Keratinocyte (primary cell): ENCODE measurements around the gene HSD11B2. TPM values are rescaled to one million over a fixed set of nuclear protein-coding genes. Genes with fewer than 3 reads are reported as not detected.

ENCODE experiments used
- DNase-seq: peaks from one replicate; pipeline ENCODE4 v3.0.0-alpha.2; 2011; ENCODE audit warnings: low read depth, missing footprints, low spot score
- FAIRE-seq: peaks from 2 replicates; lab custom pipeline; 2011; peaks lifted over from hg19 to GRCh38; lab: Jason Lieb, UNC
- H2AFZ ChIP-seq: 2 replicates; pipeline ENCODE4 v1.6.0; 2012; ENCODE audit warnings: low read length, control low read depth, inconsistent platforms; ENCODE audit not compliant: control insufficient read depth
- H3K27ac ChIP-seq: 2 replicates; pipeline ENCODE4 v1.5.1; 2011; ENCODE audit warnings: low read length; ENCODE audit not compliant: control insufficient read depth, insufficient read depth
- H3K27me3 ChIP-seq: 3 replicates; pipeline ENCODE4 v1.6.0; 2011; ENCODE audit warnings: low read length; ENCODE audit not compliant: control insufficient read depth, insufficient read depth; ENCODE audit errors: extremely low read depth
- H3K36me3 ChIP-seq, 2 experiments: 2 replicates in 1 of 2; 3 replicates in 1 of 2; pipeline ENCODE4 v1.5.1; 2011; ENCODE audit warnings: low read length in 2 of 2, mild to moderate bottlenecking in 1 of 2; ENCODE audit not compliant: control insufficient read depth in 2 of 2, insufficient read depth in 2 of 2; ENCODE audit errors: extremely low read depth in 1 of 2
- H3K4me1 ChIP-seq: 3 replicates; pipeline ENCODE4 v1.5.1; 2011; ENCODE audit warnings: low read length; ENCODE audit not compliant: control insufficient read depth, insufficient read depth; ENCODE audit errors: extremely low read depth
- H3K4me2 ChIP-seq: 3 replicates; pipeline ENCODE4 v1.6.0; 2011; ENCODE audit warnings: low read depth, low read length; ENCODE audit not compliant: control insufficient read depth, insufficient read depth; ENCODE audit errors: extremely low read depth
- H3K4me3 ChIP-seq, 3 experiments: fragments of 200-600 bp in 1 of 3; sonication (generic) in 1 of 3; 2 replicates in 2 of 3; 3 replicates in 1 of 3; pipeline ENCODE4 v1.5.1; 2011 to 2016; ENCODE audit warnings: low read length in 3 of 3, mild to moderate bottlenecking in 3 of 3, control low read depth in 2 of 3, inconsistent platforms in 1 of 3, low read depth in 1 of 3, mixed read lengths in 1 of 3, mixed run types in 1 of 3, moderate library complexity in 1 of 3; ENCODE audit not compliant: control insufficient read depth in 2 of 3, insufficient read depth in 2 of 3; ENCODE audit errors: extremely low read depth in 1 of 3
- H3K79me2 ChIP-seq: 2 replicates; pipeline ENCODE4 v1.6.0; 2012; ENCODE audit warnings: low read length; ENCODE audit not compliant: control insufficient read depth, insufficient read depth
- H3K9ac ChIP-seq: 3 replicates; pipeline ENCODE4 v1.6.0; 2011; ENCODE audit warnings: low read length; ENCODE audit not compliant: control insufficient read depth, insufficient read depth; ENCODE audit errors: extremely low read depth
- H3K9me1 ChIP-seq: 3 replicates; pipeline ENCODE4 v1.6.0; 2011; ENCODE audit warnings: low read length; ENCODE audit not compliant: control insufficient read depth, insufficient read depth; ENCODE audit errors: extremely low read depth
- H3K9me3 ChIP-seq: 2 replicates; pipeline ENCODE4 v1.5.1; 2012; ENCODE audit warnings: low read depth, low read length; ENCODE audit not compliant: control insufficient read depth
- H4K20me1 ChIP-seq: 3 replicates; pipeline ENCODE4 v1.6.0; 2011; ENCODE audit warnings: low read length; ENCODE audit not compliant: control insufficient read depth, insufficient read depth; ENCODE audit errors: extremely low read depth
- CTCF ChIP-seq, 3 experiments: IDR thresholded peaks in 1 of 3; conservative IDR thresholded peaks in 1 of 3; optimal IDR thresholded peaks in 1 of 3; 2 replicates in 2 of 3; 3 replicates in 1 of 3; pipeline versions ENCODE3 to v1.5.1; 2011; ENCODE audit warnings: low read length in 3 of 3, mild to moderate bottlenecking in 3 of 3, moderate library complexity in 2 of 3, control low read depth in 1 of 3, inconsistent platforms in 1 of 3; ENCODE audit not compliant: insufficient read depth in 2 of 3; ENCODE audit errors: extremely low read depth in 1 of 3
- EZH2 ChIP-seq: IDR thresholded peaks from one replicate; pipeline ENCODE4 v1.6.1; 2012; ENCODE audit warnings: inconsistent platforms, mild to moderate bottlenecking, low read length, moderate library complexity
- dilution Hi-C: fragments of 300-500 bp; cut with MboI; formaldehyde crosslinking; loops from one replicate; pipeline ENCODE4 v1.7.0; 2020; ENCODE audit warnings: low sequenced_read_pairs; ENCODE audit not compliant: extremely low pct_ligation_motif_present
- polyA plus RNA-seq, 5 experiments: library from polyadenylated mRNA; depleted of rRNA in 3 of 5; stranded (reverse) in 3 of 5; stranded (forward) in 1 of 5; unstranded in 1 of 5; fragments of >200 nt; gene quantifications; 1 replicate in 1 of 5; 2 replicates in 3 of 5; 3 replicates in 1 of 5; pipeline versions ENCODE4 v1.2.1 to v1.2.3, GENCODE V29; 2011 to 2012; ENCODE audit warnings: missing spikeins in 2 of 5, low read depth in 1 of 5, low replicate concordance in 1 of 5

Gene HSD11B2
- polyA plus RNA-seq, 1 donor (not counting 4 experiments of a cell fraction or from before 2014, with no cell fraction given), result 0.93 TPM

- no peak overlapping the region for H3K4me3 ChIP-seq
- no peak overlapping the region for H3K9ac ChIP-seq
- no peak for FAIRE-seq
- no peak overlapping the region for H3K27ac ChIP-seq
- no peaks in the 10 kb centered on the region for H3K27me3 ChIP-seq
- H3K36me3 ChIP-seq, result peaks cover 9 to 26% of the 10 kb centered on the region in 2 experiments
- no peaks in the 10 kb centered on the region for H3K4me1 ChIP-seq
- no peaks in the 10 kb centered on the region for H3K9me1 ChIP-seq
- H3K9me3 ChIP-seq, result no peaks in the 10 kb centered on the region
- no peaks in the 10 kb centered on the region for H3K79me2 ChIP-seq
- H4K20me1 ChIP-seq, result peaks cover 4% of the 10 kb centered on the region
- no peak for DNase-seq
- no peak overlapping the region for H3K4me2 ChIP-seq
- TF ChIP-seq EZH2, result no peak
- no peak for TF ChIP-seq CTCF (optimal IDR thresholded peaks at IDR 0.05 in 1 of 3, IDR thresholded peaks at IDR 0.05 in 1 of 3, conservative IDR thresholded peaks at IDR 0.05 in 1 of 3; ENCODE audit: extremely low read depth in 1 of 3, insufficient read depth in 2 of 3, low read length in 3 of 3)
- H2AFZ ChIP-seq, result no peak overlapping the region
- dilution Hi-C loops, result no loop called here
These were observed 13.6 kb downstream of the HSD11B2 start for GRCh38 chr16:67444259-67445125.

- Histone ChIP-seq H3K4me3 (no peak overlapping the region), H3K9ac (no peak overlapping the region), H3K27me3 (no peaks in the 10 kb centered on the region), H4K20me1 (peaks cover 7% of the 10 kb centered on the region), H3K9me1 (no peaks in the 10 kb centered on the region), H3K36me3 (peaks cover 9 to 25% of the 10 kb centered on the region in 2 experiments), H2AFZ (no peak overlapping the region), H3K9me3 (no peaks in the 10 kb centered on the region), H3K4me2 (no peak overlapping the region), H3K27ac (no peak overlapping the region), H3K79me2 (no peaks in the 10 kb centered on the region), H3K4me1 (no peaks in the 10 kb centered on the region)
- DNase-seq (no peak), FAIRE-seq (no peak)
- no peak for TF ChIP-seq CTCF (optimal IDR thresholded peaks at IDR 0.05 in 1 of 3, IDR thresholded peaks at IDR 0.05 in 1 of 3, conservative IDR thresholded peaks at IDR 0.05 in 1 of 3; ENCODE audit: extremely low read depth in 1 of 3, insufficient read depth in 2 of 3, low read length in 3 of 3)
- TF ChIP-seq EZH2, result no peak
- dilution Hi-C loops, result no loop called here
These were observed 14.2 kb downstream of the HSD11B2 start for GRCh38 chr16:67445126-67445426.
